HG03196 (cell line): ENCODE measurements around the gene RNF149.
"Not testable (repeated sequence)": the region's sequence is repeated elsewhere in the genome, so short reads cannot be mapped to it uniquely, and the experiment has no call there.

Experiments used
- ATAC-seq: cut with Tn5 transposase; IDR thresholded peaks from one replicate; pipeline ENCODE4 v1.9.1; 2021; ENCODE audit not compliant: unreplicated experiment

RNF149 gene

GRCh38 chr2:101263377-101263800 lies 45.1 kb downstream of the RNF149 start:
- ATAC-seq = no peak

GRCh38 chr2:101262142-101262541 lies 46.4 kb downstream of the RNF149 start:
- ATAC-seq = no peak

- ATAC-seq = no peak
Observed at GRCh38 chr2:101258804-101259203, 49.7 kb downstream of the RNF149 start.

- no peak for ATAC-seq
Observed at GRCh38 chr2:101256316-101256715, 52.2 kb downstream of the RNF149 start.

- ATAC-seq = no peak
Observed at GRCh38 chr2:101255501-101255900, 53.0 kb downstream of the RNF149 start.

GRCh38 chr2:101253703-101254450 lies 54.6 kb downstream of the RNF149 start:
- no peak for ATAC-seq

GRCh38 chr2:101253013-101253702 lies 55.3 kb downstream of the RNF149 start:
- peak; percentile 46 for ATAC-seq

- peak; percentile 85 for ATAC-seq
Observed at GRCh38 chr2:101252408-101253012, 56.0 kb downstream of the RNF149 start, which contains the start of gene CNOT11. Gene CNOT11, plus strand, starts transcription at chr2:101252886. Its CDS starts 79 bp downstream, at chr2:101252965.

GRCh38 chr2:101251844-101252407 lies 56.6 kb downstream of the RNF149 start:
- peak; percentile 45 for ATAC-seq

- not testable (repeated sequence) for ATAC-seq
Observed at GRCh38 chr2:101251246-101251781, 57.2 kb downstream of the RNF149 start.

GRCh38 chr2:101249826-101250225 lies 58.7 kb downstream of the RNF149 start:
- ATAC-seq = no peak

- ATAC-seq = not testable (repeated sequence)
Observed at GRCh38 chr2:101248756-101249155, 59.7 kb downstream of the RNF149 start.

- not testable (repeated sequence) for ATAC-seq
Observed at GRCh38 chr2:101245468-101245867, 63.0 kb downstream of the RNF149 start.

GRCh38 chr2:101244899-101245298 lies 63.6 kb downstream of the RNF149 start:
- not testable (repeated sequence) for ATAC-seq

- ATAC-seq = not testable (repeated sequence)
Observed at GRCh38 chr2:101244373-101244772, 64.1 kb downstream of the RNF149 start.

- no peak for ATAC-seq
Observed at GRCh38 chr2:101241158-101241557, 67.3 kb downstream of the RNF149 start.

- not testable (repeated sequence) for ATAC-seq
Observed at GRCh38 chr2:101240694-101241093, 67.8 kb downstream of the RNF149 start.

GRCh38 chr2:101239760-101240118 lies 68.8 kb downstream of the RNF149 start:
- ATAC-seq = not testable (repeated sequence)

GRCh38 chr2:101238930-101239759 lies 69.4 kb downstream of the RNF149 start:
- ATAC-seq = no peak

- not testable (repeated sequence) for ATAC-seq
Observed at GRCh38 chr2:101237944-101238343, 70.6 kb downstream of the RNF149 start.
